ENCODE results near the gene SEPTIN2.

DNA sequence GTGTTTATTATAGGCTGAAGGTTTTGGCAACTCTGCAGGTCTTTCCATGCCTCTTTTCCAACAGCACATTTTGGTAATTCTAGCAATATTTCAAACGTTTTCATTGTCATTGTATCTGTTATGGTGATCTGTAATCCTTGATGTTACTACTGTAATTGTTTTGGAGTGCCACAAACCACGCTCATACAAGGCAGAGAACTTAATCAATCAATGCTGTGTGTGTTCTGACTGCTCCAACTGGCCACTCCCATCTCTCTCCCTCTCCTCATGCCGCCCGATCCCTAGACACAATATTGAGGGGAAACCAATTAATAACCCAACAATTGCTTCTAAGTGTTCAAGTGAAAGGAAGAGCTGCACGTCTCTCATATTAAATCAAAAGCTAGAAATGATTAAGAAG lies 33.2 kb upstream of the SEPTIN2 start:
- TF ChIP-seq DPF2 (IDR thresholded peaks at IDR 0.05), result no peak
- TF ChIP-seq, protein P1, sequence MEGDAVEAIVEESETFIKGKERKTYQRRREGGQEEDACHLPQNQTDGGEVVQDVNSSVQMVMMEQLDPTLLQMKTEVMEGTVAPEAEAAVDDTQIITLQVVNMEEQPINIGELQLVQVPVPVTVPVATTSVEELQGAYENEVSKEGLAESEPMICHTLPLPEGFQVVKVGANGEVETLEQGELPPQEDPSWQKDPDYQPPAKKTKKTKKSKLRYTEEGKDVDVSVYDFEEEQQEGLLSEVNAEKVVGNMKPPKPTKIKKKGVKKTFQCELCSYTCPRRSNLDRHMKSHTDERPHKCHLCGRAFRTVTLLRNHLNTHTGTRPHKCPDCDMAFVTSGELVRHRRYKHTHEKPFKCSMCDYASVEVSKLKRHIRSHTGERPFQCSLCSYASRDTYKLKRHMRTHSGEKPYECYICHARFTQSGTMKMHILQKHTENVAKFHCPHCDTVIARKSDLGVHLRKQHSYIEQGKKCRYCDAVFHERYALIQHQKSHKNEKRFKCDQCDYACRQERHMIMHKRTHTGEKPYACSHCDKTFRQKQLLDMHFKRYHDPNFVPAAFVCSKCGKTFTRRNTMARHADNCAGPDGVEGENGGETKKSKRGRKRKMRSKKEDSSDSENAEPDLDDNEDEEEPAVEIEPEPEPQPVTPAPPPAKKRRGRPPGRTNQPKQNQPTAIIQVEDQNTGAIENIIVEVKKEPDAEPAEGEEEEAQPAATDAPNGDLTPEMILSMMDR (IDR thresholded peaks at IDR 0.05 in 2 of 3, conservative IDR thresholded peaks at IDR 0.05 in 1 of 3; ENCODE audit: control insufficient read depth in 2 of 3, extremely low read depth in 1 of 3, insufficient read depth in 1 of 3, low read depth in 3 of 3, low read length in 3 of 3), result no peak

Measured in GM12878 (cell line).